Activated CD4-positive, CD25-positive, alpha-beta regulatory T cell treated with anti-CD3 and anti-CD28 coated beads, Interleukin-2, amount 50 U/mL, for 24 hours (primary cell): ENCODE data around the gene RASSF10.

Source experiments
- ATAC-seq, 2 donors: fragments of 150-1000 bp; cut with Tn5 transposase; one replicate each; pipeline ENCODE4 v1.10.0; 2021; ENCODE audit warnings: mild to moderate bottlenecking in 1 of 2, moderate library complexity in 1 of 2

Gene RASSF10

GRCh38 chr11:13061294-13061990 is 52.3 kb downstream of the RASSF10 start:
- no peak for ATAC-seq
